ENCODE data around the gene ADAMTS7.
"Not testable (repeated sequence)": the region's sequence is repeated elsewhere in the genome, so short reads cannot be mapped to it uniquely, and the experiment has no call there.

ADAMTS7 gene

DNA sequence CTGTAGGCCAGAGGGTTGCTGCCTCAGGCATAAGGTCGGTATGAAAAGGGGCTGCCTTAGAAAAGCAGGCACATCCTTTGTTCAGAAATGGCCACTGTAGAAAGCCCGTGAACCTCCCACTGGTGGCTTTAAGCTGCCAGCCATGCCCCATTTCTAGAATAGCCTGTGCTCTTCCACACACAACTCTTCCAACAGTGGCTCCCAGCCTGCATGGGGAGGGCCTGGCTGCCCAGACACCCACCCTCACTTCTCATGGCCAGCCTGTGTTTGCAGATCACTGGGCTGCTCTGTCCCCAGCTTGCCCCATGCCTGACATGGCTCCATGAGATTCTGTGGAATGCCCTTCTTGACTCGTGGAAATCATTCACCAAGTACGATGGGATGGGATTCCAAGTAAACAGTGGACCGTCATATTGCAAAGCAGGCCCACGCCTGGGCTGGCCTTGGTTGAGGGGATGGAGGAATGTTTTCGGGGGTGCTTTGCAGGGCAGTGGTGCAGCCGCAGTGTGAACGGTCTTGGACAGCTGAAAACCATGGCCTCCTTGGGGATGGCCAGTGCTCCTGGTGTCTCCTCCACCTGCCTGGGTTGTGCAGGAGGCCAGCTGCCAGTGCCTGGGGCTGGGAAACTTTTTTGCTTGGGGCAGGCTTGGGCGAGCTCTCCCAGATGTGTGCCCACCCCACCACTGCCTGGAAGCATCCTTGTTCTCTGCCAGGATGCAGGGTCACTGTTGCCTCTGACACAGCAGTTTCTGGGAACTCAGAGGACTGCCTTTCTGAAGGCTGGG, 57.3 kb downstream of the ADAMTS7 start:
- DNase-seq (ENCODE audit: low spot score) = not testable (repeated sequence)

DNA sequence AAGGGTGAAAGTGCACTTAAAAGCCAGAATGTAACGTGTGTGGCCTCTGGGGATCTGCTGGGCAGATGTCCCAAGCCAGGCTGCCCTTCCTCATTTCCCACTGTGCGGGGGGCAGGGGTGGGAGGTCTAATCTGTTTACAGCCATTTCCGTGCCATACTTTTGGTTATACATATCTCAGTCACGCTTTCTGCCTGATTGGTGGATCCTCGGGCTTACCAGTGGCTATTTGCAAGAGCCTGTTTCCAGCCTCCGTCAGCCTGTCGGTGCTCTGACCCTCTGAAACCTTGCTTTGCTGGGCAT, 58.0 kb downstream of the ADAMTS7 start:
- not testable (repeated sequence) for DNase-seq (ENCODE audit: low spot score)

DNA sequence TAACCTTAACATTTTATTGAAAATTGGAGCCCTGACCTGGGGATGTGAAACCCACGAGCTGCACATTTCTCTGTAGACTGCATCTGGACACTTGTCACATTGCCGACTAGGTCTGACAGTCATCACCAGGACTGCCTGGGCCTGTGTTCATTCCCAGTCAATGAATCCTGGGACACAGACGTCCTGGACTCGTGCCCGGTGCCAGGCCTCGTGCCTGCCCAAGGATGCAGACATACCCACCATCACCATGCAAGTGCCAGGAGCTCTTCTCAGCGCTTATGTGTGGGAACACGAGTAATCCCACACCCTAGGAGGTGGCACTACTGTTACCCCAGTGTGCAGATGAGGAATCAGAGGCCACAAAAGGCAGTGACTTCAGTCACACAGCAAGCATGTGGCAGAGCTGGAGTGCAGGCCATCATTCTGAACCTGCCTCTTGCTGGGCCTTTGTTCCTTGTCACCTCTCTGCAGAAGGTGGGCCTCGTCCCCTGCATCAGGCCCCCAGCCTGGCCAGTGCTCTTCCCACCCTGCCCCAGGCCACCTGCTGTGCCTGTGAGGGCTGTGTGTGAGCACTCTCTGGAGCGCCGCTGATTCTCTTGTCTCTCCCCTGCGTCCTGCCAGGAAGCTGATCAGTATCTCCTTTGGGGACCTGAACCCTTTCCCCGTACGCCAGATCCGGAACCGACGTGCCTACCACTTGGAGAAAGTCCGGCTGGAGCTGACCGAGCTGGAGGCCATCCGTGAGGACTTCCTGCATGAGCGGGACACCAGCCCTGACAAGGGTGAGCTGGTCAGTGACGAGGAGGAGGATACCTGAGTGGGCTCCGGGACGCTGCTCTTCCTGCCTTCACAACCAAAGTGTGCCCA, 58.5 kb downstream of the ADAMTS7 start:
- DNase-seq (ENCODE audit: low spot score) = no peak

DNA sequence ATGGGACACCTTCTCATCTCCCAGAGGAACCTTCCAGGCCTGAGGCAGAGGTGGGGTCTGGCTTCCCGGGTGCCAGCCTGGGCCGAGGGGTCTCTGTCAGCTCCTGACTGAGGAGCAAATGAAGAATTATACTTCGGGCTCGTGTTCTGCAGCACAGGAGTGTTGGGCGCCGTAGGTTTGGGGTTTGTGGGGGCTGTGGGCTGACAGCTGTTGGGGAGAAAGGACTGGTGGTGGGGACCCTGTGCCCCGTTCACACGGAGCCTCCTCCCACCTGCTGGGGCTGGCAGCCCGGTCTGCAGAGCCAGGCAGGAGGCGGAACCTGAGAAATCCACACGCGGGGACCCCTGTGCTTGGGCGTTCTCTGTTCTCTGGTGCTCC, 59.7 kb downstream of the ADAMTS7 start:
- DNase-seq (ENCODE audit: low spot score) = no peak

DNA sequence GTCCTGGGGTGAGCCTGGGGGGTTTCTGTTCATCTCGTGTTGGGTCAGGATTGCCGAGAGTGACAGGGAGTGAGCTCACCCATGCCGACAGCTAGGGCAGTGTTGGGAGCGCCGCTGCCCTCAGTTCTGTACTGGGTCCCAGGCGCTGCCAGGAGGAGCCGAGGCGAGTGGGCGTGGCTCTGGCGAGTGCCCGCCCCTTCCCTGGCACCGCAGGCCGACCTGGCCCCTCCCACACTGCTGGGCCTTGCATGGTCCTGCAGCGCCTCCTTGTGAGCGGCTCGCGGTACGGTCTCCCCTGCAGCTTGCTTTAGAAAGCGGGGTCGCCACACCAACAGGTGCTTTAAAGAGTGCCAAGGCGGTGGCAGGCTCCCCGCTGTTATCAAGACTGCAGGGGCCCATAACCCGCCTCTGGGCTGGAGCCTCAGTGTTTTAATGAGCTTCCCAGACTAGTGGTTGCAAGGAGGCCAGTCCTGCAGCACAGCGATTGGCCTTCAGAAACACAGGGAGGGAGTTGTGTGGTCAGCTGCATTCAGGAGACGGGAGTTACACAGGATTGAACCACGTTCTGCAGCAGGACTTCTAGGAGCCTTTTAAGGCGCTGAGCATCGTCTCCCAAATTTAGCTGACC, 60.2 kb downstream of the ADAMTS7 start:
- DNase-seq (ENCODE audit: low spot score) = peak; percentile 91

DNA sequence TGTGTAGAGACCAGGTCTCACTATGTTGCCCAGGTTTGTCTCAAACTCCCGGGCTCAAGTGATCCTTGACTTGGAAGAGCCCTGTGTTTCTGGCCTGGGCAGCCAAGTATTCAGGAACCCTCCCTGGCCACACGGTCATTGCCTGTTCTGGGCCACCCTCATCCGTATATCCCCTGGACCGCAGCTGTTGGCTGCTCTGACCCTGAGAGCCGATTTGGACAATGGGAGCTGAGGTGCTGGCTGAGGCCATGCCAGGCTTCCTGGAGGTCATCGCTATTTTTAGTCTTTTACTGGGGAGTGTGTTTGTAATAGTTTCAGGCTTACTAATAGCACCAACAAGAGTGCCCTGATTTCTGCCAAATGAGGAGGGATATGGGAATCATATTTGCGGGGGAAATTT, 60.7 kb downstream of the ADAMTS7 start:
- no peak for DNase-seq (ENCODE audit: low spot score)

DNA sequence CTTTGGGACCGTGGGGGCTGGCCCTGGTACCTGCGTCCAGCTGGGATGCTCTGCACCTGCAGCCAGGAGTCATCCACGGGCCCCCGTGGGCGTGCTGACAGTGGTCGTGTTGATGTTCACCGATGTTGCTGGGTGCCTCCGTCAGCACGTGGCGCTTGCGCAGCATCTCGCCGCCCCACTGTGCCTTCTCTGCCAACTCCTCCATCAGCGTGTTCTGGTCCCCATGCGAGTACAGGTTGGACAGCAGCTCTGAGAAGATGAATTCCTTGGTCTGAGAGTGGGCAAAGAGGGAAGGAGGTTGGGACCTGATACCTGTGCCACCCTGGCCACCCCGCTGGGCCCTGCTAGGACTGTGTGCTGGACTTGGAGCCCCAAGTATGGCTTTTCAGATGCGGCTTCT, 61.4 kb downstream of the ADAMTS7 start:
- DNase-seq (ENCODE audit: low spot score) = no peak

DNA sequence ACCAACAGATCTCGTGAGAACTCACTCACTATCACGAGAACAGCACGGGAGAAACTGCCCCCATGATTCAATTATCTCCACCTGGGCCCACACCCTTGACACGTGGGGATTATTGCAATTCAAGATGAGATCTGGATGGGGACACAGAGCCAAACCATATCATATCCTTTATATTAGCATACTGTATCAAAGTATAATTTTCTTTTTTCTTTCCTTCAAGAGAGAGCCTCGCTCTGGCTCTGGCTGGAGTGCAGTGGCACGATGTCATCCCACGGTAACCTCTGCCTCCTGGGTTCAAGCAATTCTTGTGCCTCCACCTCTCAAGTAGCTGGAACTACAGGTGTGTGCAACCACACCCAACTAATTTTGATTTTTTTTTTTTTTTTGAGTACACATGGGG, 63.4 kb downstream of the ADAMTS7 start:
- DNase-seq (ENCODE audit: low spot score) = not testable (repeated sequence)

DNA sequence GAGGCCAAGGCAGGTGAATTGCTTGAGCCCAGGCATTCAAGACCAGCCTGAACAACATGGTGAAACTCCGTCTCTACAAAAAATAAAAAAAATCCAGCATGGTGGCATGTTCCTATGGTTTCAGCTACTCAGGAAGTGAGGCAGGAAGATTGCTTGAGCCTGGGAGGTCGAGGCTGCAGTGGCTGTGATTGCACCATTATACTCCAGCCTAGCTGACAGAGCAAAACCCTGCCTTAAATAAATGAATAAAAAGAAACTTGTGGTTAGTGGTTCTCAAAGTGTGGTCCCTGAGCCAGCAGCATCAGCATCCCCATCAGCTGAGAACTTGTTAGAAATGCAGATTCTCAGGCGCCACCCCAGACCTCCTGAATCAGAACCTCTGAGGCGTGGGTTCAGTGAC, 69.6 kb downstream of the ADAMTS7 start:
- peak; percentile 11 for DNase-seq (ENCODE audit: low spot score)

DNA sequence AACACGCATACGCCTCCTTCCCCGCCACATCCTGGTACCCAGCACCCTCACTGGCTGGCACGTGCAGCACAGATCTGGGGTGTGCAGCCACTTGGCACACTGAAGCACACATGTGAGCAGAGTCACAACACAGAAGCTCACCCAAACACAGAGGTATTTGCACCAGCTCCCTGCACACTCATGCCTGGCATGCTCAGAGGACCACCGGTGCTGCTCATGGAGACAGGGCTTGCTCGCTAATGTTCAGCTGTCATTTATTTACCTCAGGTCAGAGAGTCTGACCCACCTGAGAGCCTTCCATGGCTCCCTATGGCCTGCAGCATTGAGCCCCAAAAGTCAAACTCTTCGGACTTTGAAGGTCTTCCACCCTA, 70.4 kb downstream of the ADAMTS7 start:
- no peak for DNase-seq (ENCODE audit: low spot score)

DNA sequence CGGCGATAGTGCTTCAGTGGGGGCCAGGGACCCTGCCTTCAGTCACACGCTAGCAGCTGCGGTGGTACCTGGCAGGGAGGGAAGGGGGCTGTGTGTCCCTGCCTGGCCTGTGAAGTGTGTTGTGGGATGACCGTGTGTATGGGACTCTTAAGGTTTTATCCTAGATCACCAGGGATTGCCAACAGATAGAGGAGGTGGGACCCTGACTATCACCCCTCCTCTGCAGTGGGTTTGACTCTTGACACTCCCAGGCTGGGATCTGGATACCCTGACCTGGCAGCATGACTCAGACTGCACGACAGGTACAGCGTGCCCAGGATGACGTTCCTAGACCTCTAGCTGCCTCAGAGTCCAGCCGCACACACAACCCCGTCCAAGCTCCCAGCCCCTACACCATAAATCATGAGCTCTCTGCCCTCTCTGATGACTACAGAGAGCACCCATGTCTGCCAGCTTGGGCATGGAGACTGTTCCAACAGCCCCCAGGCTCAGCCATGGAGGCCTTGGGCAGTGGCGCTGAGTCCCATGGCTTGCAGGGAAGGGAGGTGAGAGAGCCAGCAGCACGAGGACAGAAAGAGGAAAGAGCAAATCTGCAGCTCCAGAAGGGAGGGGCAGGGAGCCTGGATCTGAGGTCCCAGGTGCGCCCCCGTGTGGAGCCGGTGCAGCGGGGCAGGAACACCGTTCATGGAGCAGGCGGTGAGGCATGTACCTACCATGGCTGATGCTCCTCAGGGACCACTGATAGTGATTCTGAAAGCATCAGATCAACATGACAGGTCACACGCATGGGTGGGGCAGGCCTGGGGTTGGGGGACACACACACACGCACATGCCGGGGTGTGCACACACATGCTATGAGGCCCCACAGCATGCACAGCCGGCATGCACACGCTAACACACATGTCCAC, 71.0 kb downstream of the ADAMTS7 start:
- peak; percentile 69 for DNase-seq (ENCODE audit: low spot score)

DNA sequence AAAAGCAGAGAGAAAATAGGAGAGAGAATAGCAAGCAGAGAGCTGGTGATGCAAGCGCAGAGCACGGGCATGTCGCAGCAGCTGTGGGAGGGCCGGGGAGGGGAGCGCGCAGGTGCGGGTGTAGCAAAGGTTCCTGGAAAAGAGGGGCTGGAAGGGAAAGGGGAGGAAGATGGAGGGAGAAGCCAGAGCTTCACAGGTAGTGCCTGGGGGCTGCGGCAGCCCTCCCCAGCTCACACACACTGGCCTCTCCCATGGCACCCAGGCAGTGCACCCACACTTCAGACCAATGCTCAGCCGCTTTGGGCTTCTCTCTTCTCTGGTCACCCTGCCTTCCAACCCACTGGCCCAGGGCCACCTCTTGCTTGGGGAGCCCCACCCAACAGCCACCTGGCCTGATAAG, 72.1 kb downstream of the ADAMTS7 start:
- DNase-seq (ENCODE audit: low spot score) = no peak

DNA sequence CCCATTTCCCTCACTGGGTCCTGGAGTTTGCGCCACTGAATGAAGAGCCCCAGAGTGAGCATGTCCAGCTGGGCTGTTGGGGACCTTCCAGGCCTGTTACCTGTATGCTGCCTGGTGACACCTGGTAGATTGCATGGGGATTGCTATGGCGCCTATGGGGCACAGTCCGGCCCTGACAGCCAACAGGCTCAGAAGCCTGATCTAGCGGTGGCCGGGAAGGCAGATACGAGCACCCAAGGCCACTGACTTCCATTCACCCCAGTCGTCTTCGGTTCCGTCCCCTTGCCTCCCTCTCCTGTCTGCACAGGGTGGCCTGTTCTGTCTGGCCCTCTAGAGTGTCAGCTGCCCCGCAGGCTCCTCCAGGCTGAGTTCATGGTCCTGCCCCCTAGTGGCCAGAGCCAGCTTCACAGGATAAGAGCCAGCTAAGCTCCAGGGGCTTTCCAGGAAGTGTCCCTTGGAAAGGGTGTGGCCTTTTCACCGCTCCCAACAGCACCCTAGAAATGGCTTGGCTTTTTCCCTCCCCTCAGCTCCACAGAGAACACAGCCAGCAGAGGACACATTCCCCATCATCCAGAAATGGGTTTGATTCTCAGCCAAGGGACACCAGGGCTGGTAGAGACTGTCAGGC, 73.2 kb downstream of the ADAMTS7 start:
- peak; percentile 75 for DNase-seq (ENCODE audit: low spot score)

DNA sequence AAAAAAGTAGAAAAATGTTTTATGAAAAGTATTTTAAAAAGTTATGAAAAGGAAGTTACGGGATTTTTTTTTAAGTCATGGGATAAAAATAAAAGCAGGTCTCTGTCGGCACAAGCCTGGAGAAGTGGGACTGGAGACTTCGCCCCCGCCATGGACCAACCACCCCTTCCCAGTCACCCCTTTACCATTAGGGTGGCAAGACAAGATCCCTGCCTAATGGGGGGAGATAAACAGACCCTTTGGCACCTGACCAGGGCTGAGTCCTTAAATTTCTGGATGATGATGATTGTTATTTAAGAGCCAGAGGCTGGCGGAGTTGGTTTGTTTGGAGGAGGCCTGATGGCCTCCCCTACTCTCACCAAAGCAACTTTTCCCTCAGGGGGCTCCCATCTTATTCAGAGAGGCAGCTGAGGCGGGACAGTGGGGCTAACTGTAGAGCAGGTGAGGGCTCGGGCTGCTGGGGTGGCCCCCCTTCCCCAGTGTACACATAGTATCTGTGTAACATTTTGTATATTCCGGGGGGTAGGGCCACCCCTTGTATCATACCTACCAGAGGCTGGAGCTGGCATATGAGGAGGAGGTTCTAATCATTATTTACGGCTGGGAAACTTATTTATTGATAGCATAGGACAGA, 74.0 kb downstream of the ADAMTS7 start:
- no peak for DNase-seq (ENCODE audit: low spot score)

DNA sequence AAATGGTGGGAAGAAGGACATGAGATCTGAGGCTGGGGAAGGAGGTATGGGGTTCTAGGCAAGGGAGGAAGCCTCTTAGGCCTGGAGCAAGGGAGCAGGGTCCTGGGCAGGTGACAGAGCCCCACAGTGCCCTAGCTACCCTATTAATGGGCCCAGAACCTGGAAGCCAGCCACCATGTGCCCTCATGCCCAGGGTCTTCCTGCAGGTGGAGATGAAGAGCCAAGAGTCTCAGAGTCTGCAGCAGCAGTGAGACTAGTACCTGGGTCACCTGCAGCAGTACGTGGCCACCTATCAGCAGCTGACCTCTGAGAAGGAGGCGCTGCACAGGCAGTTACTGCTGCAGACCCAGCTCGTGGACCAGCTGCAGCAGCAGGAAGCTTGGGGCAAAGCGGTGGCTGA, 75.0 kb downstream of the ADAMTS7 start:
- DNase-seq (ENCODE audit: low spot score) = not testable (repeated sequence)

DNA sequence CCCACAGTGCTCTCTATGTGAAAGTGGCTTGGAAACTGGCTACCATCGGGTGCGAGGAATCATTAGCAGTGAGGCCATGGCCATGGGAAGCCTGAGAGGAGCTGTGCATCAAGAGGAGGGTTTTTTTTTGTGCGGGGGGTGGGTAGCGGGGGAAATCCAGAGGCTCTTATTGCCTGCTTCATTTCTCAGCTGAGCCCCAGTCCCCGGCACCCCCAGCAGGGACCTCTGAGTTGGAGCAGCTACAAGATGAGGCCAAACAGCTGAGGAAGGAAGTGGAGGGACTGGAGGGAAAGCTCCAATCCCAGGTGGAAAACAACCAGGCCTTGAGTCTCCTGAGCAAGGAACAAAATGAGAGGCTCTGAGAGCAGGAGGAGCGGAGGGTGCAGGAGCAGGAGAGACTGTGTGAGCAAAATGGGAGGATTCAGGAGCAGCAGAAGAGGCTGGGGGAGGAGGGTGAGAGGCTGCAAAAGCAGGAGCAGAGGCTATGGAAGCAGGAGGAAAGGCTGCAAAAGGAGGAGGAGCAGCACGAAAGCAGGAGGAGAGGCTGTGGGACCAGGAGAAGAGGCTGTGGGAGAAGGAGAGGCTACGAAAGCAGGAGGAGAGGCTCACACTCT, 76.7 kb downstream of the ADAMTS7 start:
- DNase-seq (ENCODE audit: low spot score) = no peak

DNA sequence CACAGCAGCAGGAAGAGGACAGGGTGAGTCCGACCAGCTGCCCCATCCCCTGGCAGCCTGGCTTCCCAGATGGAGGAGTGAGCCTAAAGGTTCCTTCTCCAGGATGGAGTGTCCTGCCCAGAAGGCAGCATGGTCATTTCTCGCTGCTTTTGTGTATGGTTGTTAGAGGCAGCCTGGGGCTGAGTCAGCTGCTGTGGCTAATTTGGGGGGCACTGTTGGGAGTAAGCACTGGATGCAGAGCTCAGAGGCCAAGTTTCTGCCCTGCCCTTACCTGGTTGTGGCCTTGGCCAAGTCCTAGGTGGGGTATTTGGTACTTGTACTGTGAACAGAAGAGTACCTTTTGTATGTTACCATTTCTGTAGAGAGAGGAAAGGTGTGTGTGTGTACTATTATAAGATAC, 78.6 kb downstream of the ADAMTS7 start:
- DNase-seq (ENCODE audit: low spot score) = no peak

DNA sequence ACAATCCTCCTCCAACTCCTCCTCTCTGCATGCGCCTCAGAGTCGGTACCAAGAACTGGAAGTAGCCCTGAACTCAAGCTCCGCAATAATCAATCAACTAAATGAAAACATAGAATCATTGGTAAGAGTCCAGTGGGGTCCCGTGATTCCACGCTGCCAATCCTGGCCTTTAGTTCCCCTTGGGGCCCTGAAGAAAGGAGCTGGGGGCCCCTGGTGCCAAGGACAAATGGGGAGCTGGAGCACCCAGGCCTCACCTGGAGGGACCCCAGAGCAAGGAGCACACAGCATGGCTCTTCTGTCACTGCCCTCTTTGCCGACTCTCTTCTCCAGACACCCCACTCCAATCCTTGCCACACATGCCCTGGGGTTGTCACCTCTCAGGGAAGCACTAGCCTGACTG, 80.3 kb downstream of the ADAMTS7 start:
- no peak for DNase-seq (ENCODE audit: low spot score)

DNA sequence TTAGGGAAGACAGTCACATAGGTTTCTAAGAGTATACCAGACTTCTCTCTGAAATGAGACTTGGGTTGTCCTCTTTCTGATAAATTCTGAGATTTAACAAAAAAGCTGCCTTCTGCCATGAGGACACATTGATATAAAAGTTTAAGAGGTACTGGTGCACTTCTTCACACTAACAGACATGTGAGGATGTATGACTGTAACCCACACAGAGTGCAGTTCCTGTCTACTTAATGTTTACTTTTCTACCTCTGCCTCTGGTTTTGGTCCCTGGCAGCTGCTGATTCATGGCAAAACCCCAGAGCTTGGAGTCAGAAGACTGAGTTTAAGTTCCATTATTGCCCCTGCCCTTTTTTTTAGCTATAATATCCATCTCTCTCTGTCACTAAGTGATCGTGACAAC, 82.8 kb downstream of the ADAMTS7 start:
- not testable (repeated sequence) for DNase-seq (ENCODE audit: low spot score)

DNA sequence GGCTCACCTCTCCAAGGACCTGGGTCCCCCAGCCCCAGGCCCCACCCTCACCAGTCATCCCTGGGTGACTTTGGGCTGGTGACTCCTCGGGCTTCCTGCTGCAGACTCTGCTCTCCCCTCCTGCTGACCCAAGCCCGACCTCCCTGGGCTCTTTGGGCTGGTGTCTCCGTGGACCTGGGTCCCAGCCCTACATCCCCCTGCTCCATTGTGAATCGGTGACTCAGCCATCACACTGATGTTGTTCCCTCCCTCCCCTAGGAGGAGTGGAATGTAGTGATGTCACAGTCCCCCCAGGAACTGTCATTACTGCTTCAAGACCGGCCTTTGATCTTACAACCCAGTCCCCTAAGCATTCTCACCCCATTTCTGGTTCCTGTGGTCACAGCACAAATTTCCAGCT, 83.7 kb downstream of the ADAMTS7 start:
- DNase-seq (ENCODE audit: low spot score) = no peak

All from activated CD4-positive, alpha-beta T cell treated with anti-CD3 and anti-CD28 coated beads, Interleukin-2, Interleukin-4, amounts not matched to agents 100 ng/mL and 50 ng/mL, durations not matched to agents 16 hours and 8 hours (primary cell).